Measurements from ENCODE around the gene FOXE3.

The FOXE3 gene

GRCh38 chr1:47439017-47439818 is 23.1 kb downstream of the FOXE3 start:
- TF ChIP-seq EZH2 (optimal IDR thresholded peaks at IDR 0.05; ENCODE audit: low read depth, low read length): no peak
- no peak for TF ChIP-seq CTCF (IDR thresholded peaks at IDR 0.05; ENCODE audit: low read length)
- no peak for TF ChIP-seq EZH2phosphoT487 (IDR thresholded peaks at IDR 0.05; ENCODE audit: low read length)
- Histone ChIP-seq H3K36me3 (replicated peaks; ENCODE audit: insufficient read depth, low read length) (no peaks in the 10 kb centered on the region), H4K20me1 (ENCODE audit: insufficient read depth, low read length) (no peaks in the 10 kb centered on the region; the same call in 1 of the 2 replicates), H3F3A (ENCODE audit: insufficient read depth, low read length) (no peaks in the 10 kb centered on the region), H3K4me2 (ENCODE audit: low read depth, low read length) (no peak overlapping the region), H3K4me3 (ENCODE audit: low read length) (no peak overlapping the region), H3K27ac (ENCODE audit: low read length) (no peak overlapping the region), H3K9ac (ENCODE audit: low read length) (no peak overlapping the region), H3K9me2 (replicated peaks; ENCODE audit: insufficient read depth, low read length) (no peaks in the 10 kb centered on the region), H3K27me3 (replicated peaks; ENCODE audit: insufficient read depth, low read length) (peaks cover 7% of the 10 kb centered on the region; the same call in 1 of the 2 replicates), H2AFZ (ENCODE audit: low read length) (no peak overlapping the region), H3K79me2 (ENCODE audit: low read length) (peaks cover 25% of the 10 kb centered on the region), H3K9me3 (replicated peaks; ENCODE audit: insufficient read depth, low read length) (no peaks in the 10 kb centered on the region), H3K4me1 (ENCODE audit: low read length) (peaks cover 6% of the 10 kb centered on the region; the same call in 1 of the 2 replicates)
- no peak for DNase-seq

GRCh38 chr1:47439819-47440598 is 23.9 kb downstream of the FOXE3 start:
- H3K36me3 ChIP-seq (replicated peaks; ENCODE audit: insufficient read depth, low read length): no peaks in the 10 kb centered on the region
- H3K4me2 ChIP-seq (ENCODE audit: low read depth, low read length): no peak overlapping the region
- H3F3A ChIP-seq (ENCODE audit: insufficient read depth, low read length): no peaks in the 10 kb centered on the region
- H3K4me3 ChIP-seq (ENCODE audit: low read length): no peak overlapping the region
- peaks cover 9% of the 10 kb centered on the region for H3K27me3 ChIP-seq (replicated peaks; ENCODE audit: insufficient read depth, low read length)
- H3K79me2 ChIP-seq (ENCODE audit: low read length): peaks cover 17% of the 10 kb centered on the region
- no peak for TF ChIP-seq EZH2 (optimal IDR thresholded peaks at IDR 0.05; ENCODE audit: low read depth, low read length)
- TF ChIP-seq EZH2phosphoT487 (IDR thresholded peaks at IDR 0.05; ENCODE audit: low read length): no peak
- no peak for TF ChIP-seq CTCF (IDR thresholded peaks at IDR 0.05; ENCODE audit: low read length)
- H3K27ac ChIP-seq (ENCODE audit: low read length): no peak overlapping the region
- DNase-seq: no peak
- no peaks in the 10 kb centered on the region for H3K9me3 ChIP-seq (replicated peaks; ENCODE audit: insufficient read depth, low read length)
- H3K9me2 ChIP-seq (replicated peaks; ENCODE audit: insufficient read depth, low read length): no peaks in the 10 kb centered on the region
- H3K4me1 ChIP-seq (ENCODE audit: low read length): peaks cover 6% of the 10 kb centered on the region; the same call in 1 of the 2 replicates
- H4K20me1 ChIP-seq (ENCODE audit: insufficient read depth, low read length): no peaks in the 10 kb centered on the region; the same call in 1 of the 2 replicates
- no peak overlapping the region for H3K9ac ChIP-seq (ENCODE audit: low read length)
- H2AFZ ChIP-seq (ENCODE audit: low read length): no peak overlapping the region

- no peak overlapping the region for H3K4me3 ChIP-seq (ENCODE audit: low read length)
- peaks cover 6% of the 10 kb centered on the region; the same call in 1 of the 2 replicates for H3K4me1 ChIP-seq (ENCODE audit: low read length)
- H3K27me3 ChIP-seq (replicated peaks; ENCODE audit: insufficient read depth, low read length): peaks cover 15% of the 10 kb centered on the region
- no peak overlapping the region for H3K27ac ChIP-seq (ENCODE audit: low read length)
- H3K9me3 ChIP-seq (replicated peaks; ENCODE audit: insufficient read depth, low read length): no peaks in the 10 kb centered on the region
- no peaks in the 10 kb centered on the region for H3K9me2 ChIP-seq (replicated peaks; ENCODE audit: insufficient read depth, low read length)
- H3K79me2 ChIP-seq (ENCODE audit: low read length): peaks cover 12% of the 10 kb centered on the region
- H3K4me2 ChIP-seq (ENCODE audit: low read depth, low read length): no peak overlapping the region
- no peak overlapping the region for H3K9ac ChIP-seq (ENCODE audit: low read length)
- DNase-seq: no peak
- no peak for TF ChIP-seq CTCF (IDR thresholded peaks at IDR 0.05; ENCODE audit: low read length)
- TF ChIP-seq EZH2phosphoT487 (IDR thresholded peaks at IDR 0.05; ENCODE audit: low read length): no peak
- no peak for TF ChIP-seq EZH2 (optimal IDR thresholded peaks at IDR 0.05; ENCODE audit: low read depth, low read length)
- no peaks in the 10 kb centered on the region for H3F3A ChIP-seq (ENCODE audit: insufficient read depth, low read length)
- no peaks in the 10 kb centered on the region; the same call in 1 of the 2 replicates for H4K20me1 ChIP-seq (ENCODE audit: insufficient read depth, low read length)
- no peaks in the 10 kb centered on the region for H3K36me3 ChIP-seq (replicated peaks; ENCODE audit: insufficient read depth, low read length)
- no peak overlapping the region for H2AFZ ChIP-seq (ENCODE audit: low read length)
Observed at GRCh38 chr1:47440599-47441081, 24.6 kb downstream of the FOXE3 start.
